Measurements from ENCODE around the gene CLEC11A. TPM values are rescaled to one million over a fixed set of nuclear protein-coding genes. Genes with fewer than 3 reads are reported as not detected.

The CLEC11A gene
- total and polyA plus RNA-seq, 2 of the 8 experiments (the other 6 are each of a cell fraction or from before 2014, with no cell fraction given), result 4.3 to 17.4 TPM

DNA sequence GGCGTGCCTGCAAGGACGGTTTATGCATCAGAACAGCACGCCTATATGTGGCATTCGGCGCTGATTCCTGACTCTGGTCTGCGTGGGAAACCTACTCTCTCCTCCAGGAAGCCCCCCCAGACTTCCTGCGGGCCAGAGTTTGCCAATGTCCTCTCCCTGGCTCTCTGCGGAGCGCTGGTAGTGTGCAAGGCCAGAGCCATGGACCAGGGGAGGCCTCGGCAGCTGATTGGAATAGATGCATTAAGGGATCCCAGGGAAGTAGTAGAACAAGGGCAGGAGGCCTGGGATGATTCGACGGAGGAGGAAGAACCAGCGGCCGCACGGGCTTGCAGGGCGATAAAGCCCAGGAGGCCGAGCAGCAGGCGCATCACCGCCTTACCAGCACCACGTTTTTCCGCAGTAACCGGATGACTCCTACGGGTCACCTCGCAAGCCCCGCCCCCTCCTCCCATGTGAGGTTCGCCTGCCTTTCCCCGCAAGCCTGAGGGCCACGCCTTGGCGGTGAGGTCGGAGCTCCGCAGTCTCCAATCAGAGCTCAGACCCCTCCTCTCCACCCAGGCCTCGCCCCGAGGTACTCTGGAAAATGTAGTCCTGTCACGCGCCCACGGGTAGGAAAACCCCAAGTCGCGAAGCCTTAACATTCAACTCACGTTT lies 5.0 kb downstream of the CLEC11A start:
- Histone ChIP-seq H3K4me2 (ENCODE audit: insufficient read depth in 1 of 2, low read depth in 2 of 2, low read length in 2 of 2) (peak overlapping the region; percentile 65 to 70), H3K23ac (ENCODE audit: insufficient read length) (no peak overlapping the region)
- POLR2A ChIA-PET (ENCODE audit: partially characterized antibody), result interaction anchor here (0.7 to 11.8 kb wide), 7 partner anchors 32 to 366 kb away, joined by 3 to 72 read pairs (median 5); no protein-coding TSS in a partner anchor
- TF ChIP-seq TBP (IDR thresholded peaks at IDR 0.05; ENCODE audit: low read depth, low read length), result 0 out of 2 replicates have a peak, but pooled peaks have one; percentile 50
- TF ChIP-seq CHD1 (IDR thresholded peaks at IDR 0.05; ENCODE audit: low read depth, low read length), result no peak
- TF ChIP-seq SUZ12 (IDR thresholded peaks at IDR 0.05; ENCODE audit: low read length), result 0 out of 2 replicates have a peak, but pooled peaks have one; percentile 42
- TF ChIP-seq CREB1 (IDR thresholded peaks at IDR 0.05), result peak; percentile 56
- TF ChIP-seq RNF2 (IDR thresholded peaks at IDR 0.05; ENCODE audit: borderline replicate concordance, low read depth, low read length, missing control alignments, poor library complexity, severe bottlenecking), result no peak
- TF ChIP-seq BACH1 (IDR thresholded peaks at IDR 0.05; ENCODE audit: low read length), result peak; percentile 38; the same call in 1 of the 2 replicates
- no peak for TF ChIP-seq CBX8 (IDR thresholded peaks at IDR 0.05; ENCODE audit: borderline replicate concordance, low read depth, low read length)
- TF ChIP-seq KDM1A (IDR thresholded peaks at IDR 0.05; ENCODE audit: borderline replicate concordance, low read length), result no peak
- TF ChIP-seq TAF1 (IDR thresholded peaks at IDR 0.05; ENCODE audit: low read depth, low read length), result peak; percentile 71
- 0 out of 2 replicates have a peak, but pooled peaks have one; percentile 49 for TF ChIP-seq SP1 (IDR thresholded peaks at IDR 0.05; ENCODE audit: low read depth, low read length)
- peak; percentile 77 for TF ChIP-seq POLR2AphosphoS5 (IDR thresholded peaks at IDR 0.05; ENCODE audit: low read depth, low read length)
- peak; percentile 30; the same call in 1 of the 2 replicates for TF ChIP-seq SIX5 (IDR thresholded peaks at IDR 0.05; ENCODE audit: low read depth, low read length)

More for the DNA sequence above, 5.0 kb downstream of the CLEC11A start:
- WGBS, 2 experiments (ENCODE audit: extremely low coverage in 1 of 2, insufficient coverage in 1 of 2, insufficient read length in 1 of 2, insufficient replicate concordance in 2 of 2, low coverage in 1 of 2, low lambda C conversion rate in 2 of 2, missing lambda C conversion rate in 1 of 2), result 16% methylated on average over 37 of the region's 39 CpGs; no CpG with 5 or more reads in 1 of the 2 experiments
- H3K79me2 ChIP-seq (ENCODE audit: control insufficient read depth in 1 of 2, insufficient read depth in 2 of 2, low read length in 2 of 2), result peaks cover 0 to 5% of the 10 kb centered on the region in 2 experiments; a peak in 1 of 4 replicates
- no peak overlapping the region for H2AK5ac ChIP-seq (ENCODE audit: low read depth, low read length)
- peak overlapping the region; percentile 12 to 54 (median 30); a peak in 5 of 8 replicates for H3K4me3 ChIP-seq (ENCODE audit: extremely low read depth in 1 of 4, insufficient read depth in 2 of 4, low read depth in 3 of 4, low read length in 4 of 4)
- H2BK120ac ChIP-seq (replicated peaks; ENCODE audit: low read depth, low read length), result no peak overlapping the region
- peaks cover 0 to 19% (median 14%) of the 10 kb centered on the region in 4 experiments; a peak in 6 of 7 replicates for H3K4me1 ChIP-seq (replicated peaks in 1 of 4; ENCODE audit: control insufficient read depth in 3 of 4, insufficient read depth in 4 of 4, low read length in 3 of 4)
- peak overlapping the region; percentile 23 for H4K5ac ChIP-seq (ENCODE audit: insufficient read length, low read depth, low read length)
- peak overlapping the region; percentile 97 for H3K18ac ChIP-seq (ENCODE audit: extremely low read depth, low read length)
- no peaks in the 10 kb centered on the region for H3K36me3 ChIP-seq (ENCODE audit: control insufficient read depth in 2 of 4, insufficient read depth in 4 of 4, low read length in 3 of 4)
- peaks cover 14% of the 10 kb centered on the region for H3K23me2 ChIP-seq (ENCODE audit: low read depth, low read length)
- no peak overlapping the region for H3K14ac ChIP-seq (ENCODE audit: insufficient read length)
- FAIRE-seq (peak; percentile 87), DNase-seq (ENCODE audit: low read depth in 1 of 2, low spot score in 2 of 2) (peak; percentile 89 to 95)
- H4K8ac ChIP-seq (ENCODE audit: extremely low read depth, insufficient read depth, low read length), result peak overlapping the region; percentile 37; the same call in 1 of the 2 replicates
- peak overlapping the region in 3 of 4 experiments; percentile 30 to 63 (median 40); a peak in 5 of 7 replicates for H3K9ac ChIP-seq (replicated peaks in 1 of 4; ENCODE audit: extremely low read depth in 1 of 4, low read depth in 3 of 4, low read length in 3 of 4)
- H2AFZ ChIP-seq (ENCODE audit: low read length), result peak overlapping the region; percentile 60
- H2BK12ac ChIP-seq (ENCODE audit: low read depth, low read length), result peak overlapping the region; percentile 60; the same call in 1 of the 2 replicates
- H3K27ac ChIP-seq (ENCODE audit: low read depth, low read length), result peak overlapping the region; percentile 6; the same call in 1 of the 2 replicates
- H3K4ac ChIP-seq (replicated peaks; ENCODE audit: insufficient read length, low read depth, low read length), result peak overlapping the region; percentile 50
- H2BK5ac ChIP-seq (ENCODE audit: low read depth, low read length), result peak overlapping the region; percentile 50; the same call in 1 of the 2 replicates
- no peak overlapping the region for H2BK20ac ChIP-seq (ENCODE audit: low read length)
- no peak overlapping the region for H3K56ac ChIP-seq (replicated peaks; ENCODE audit: insufficient read length, low read depth, low read length)
- peaks cover 0 to 2% of the 10 kb centered on the region in 2 experiments for H4K20me1 ChIP-seq (replicated peaks in 1 of 2; ENCODE audit: control insufficient read depth in 1 of 2, insufficient read depth in 2 of 2, low read length in 2 of 2)
- no peak overlapping the region for H2BK15ac ChIP-seq (ENCODE audit: low read length)
- no peaks in the 10 kb centered on the region for H3K9me3 ChIP-seq (ENCODE audit: insufficient read depth in 2 of 2, low read depth in 1 of 2, low read length in 1 of 2)
- H4K91ac ChIP-seq (replicated peaks; ENCODE audit: insufficient read length, low read length), result no peak overlapping the region
- H3K79me1 ChIP-seq (ENCODE audit: low read depth, low read length), result no peaks in the 10 kb centered on the region
- CTCF ChIA-PET (ENCODE audit: partially characterized antibody), result interaction anchor here (0.6 to 2.5 kb wide), 8 partner anchors 9 to 194 kb away, joined by 3 to 7 read pairs (median 4); no protein-coding TSS in a partner anchor
- H3K27me3 ChIP-seq (replicated peaks in 1 of 4; ENCODE audit: control insufficient read depth in 3 of 4, extremely low read depth in 1 of 4, insufficient read depth in 3 of 4, low read length in 3 of 4), result peaks cover 4 to 13% (median 7%) of the 10 kb centered on the region in 4 experiments
